Vagina (tissue), 2 donors: ENCODE results near the gene ARMH4. TPM values are rescaled to one million over a fixed set of nuclear protein-coding genes. Genes with fewer than 3 reads are reported as not detected.

Source experiments
- DNase-seq, 2 donors: peaks; one replicate each; pipeline ENCODE4 v3.0.0-alpha.2; 2017; ENCODE audit errors: extremely low spot score in 2 of 2
- H3K27ac ChIP-seq: fragments of 200-600 bp; sonication (generic); one replicate; pipeline ENCODE4 v1.5.1; 2019
- H3K27me3 ChIP-seq: fragments of 200-600 bp; sonication (generic); one replicate; pipeline ENCODE4 v1.5.1; 2019
- H3K36me3 ChIP-seq, 2 donors: fragments of 200-600 bp; sonication (generic); one replicate each; pipeline ENCODE4 v1.5.1; 2017 to 2019
- H3K4me1 ChIP-seq: fragments of 200-600 bp; sonication (generic); one replicate; pipeline ENCODE4 v1.5.1; 2019
- H3K4me3 ChIP-seq, 2 donors: fragments of 200-600 bp; sonication (generic); 1 replicate in 1 of 2; 2 replicates in 1 of 2; pipeline ENCODE4 v1.5.1; 2016 to 2019
- H3K9me3 ChIP-seq: fragments of 200-600 bp; sonication (generic); one replicate; pipeline ENCODE4 v1.5.1; 2019
- POLR2A ChIP-seq, 2 donors: fragments of 450-650 bp; IDR thresholded peaks; one replicate each; pipeline ENCODE4 v1.6.1; 2017; ENCODE audit warnings: antibody characterized with exemption in 2 of 2, mild to moderate bottlenecking in 2 of 2, moderate library complexity in 2 of 2
- POLR2AphosphoS5 ChIP-seq, 2 donors: sonication (generic); formaldehyde crosslinking; IDR thresholded peaks; one replicate each; pipeline ENCODE4 v1.9.0; 2017; ENCODE audit warnings: antibody characterized with exemption in 2 of 2, mild to moderate bottlenecking in 2 of 2, low read depth in 1 of 2; ENCODE audit not compliant: insufficient read depth in 1 of 2
- intact Hi-C: fragments of 100-400 bp; cut with DNase I; formaldehyde crosslinking; loops from one replicate; pipeline ENCODE4 v1.15.1; 2023
- total RNA-seq: library from RNA; depleted of rRNA; stranded (reverse); fragments of >200 nt; gene quantifications from one replicate; pipeline ENCODE4 v1.2.3, GENCODE V29; 2016
- TF ChIP-seq, protein P1 (sequence below), 3 experiments: fragments of 450-650 bp in 2 of 3; fragments of 200-600 bp in 1 of 3; sonication (generic) in 1 of 3; IDR thresholded peaks; one replicate each; pipeline ENCODE4 v1.5.1; 2017 to 2019; ENCODE audit warnings: antibody characterized with exemption in 3 of 3, mild to moderate bottlenecking in 2 of 3, moderate library complexity in 2 of 3

ARMH4 gene
- total RNA-seq, 1 donor from 2014 or later, result 5.2 TPM

DNA sequence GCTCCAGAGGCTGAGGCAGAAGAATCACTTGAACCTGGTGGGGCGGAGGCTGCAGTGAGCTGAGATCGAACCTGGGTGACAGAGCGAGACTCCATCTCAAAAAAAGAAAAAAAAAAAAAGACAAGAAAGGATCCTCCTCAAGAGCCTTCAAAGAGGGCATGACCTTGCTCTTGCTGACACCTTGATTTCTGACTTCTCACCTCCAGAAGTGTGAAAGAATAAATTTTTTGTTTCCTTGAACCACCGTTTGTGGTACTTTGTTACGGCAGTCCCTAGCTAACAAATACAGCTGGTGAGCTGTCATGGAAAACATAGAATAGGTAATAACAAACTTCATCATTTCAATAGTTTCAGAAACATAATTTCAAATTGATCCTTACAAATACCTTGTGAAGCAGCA is 46.1 kb upstream of the ARMH4 start:
- no peak for DNase-seq
- no peak overlapping the region for H3K4me3 ChIP-seq
- H3K27ac ChIP-seq, result no peak overlapping the region
- H3K4me1 ChIP-seq, result peaks cover 23% of the 10 kb centered on the region
- H3K36me3 ChIP-seq, result peaks cover 0 to 2% of the 10 kb centered on the region in 2 donors
- intact Hi-C loops, result no loop called here
- H3K27me3 ChIP-seq, result no peaks in the 10 kb centered on the region
- no peak for TF ChIP-seq POLR2AphosphoS5 (IDR thresholded peaks at IDR 0.05; ENCODE audit: insufficient read depth in 1 of 2, low read depth in 1 of 2)
- TF ChIP-seq, protein P1, sequence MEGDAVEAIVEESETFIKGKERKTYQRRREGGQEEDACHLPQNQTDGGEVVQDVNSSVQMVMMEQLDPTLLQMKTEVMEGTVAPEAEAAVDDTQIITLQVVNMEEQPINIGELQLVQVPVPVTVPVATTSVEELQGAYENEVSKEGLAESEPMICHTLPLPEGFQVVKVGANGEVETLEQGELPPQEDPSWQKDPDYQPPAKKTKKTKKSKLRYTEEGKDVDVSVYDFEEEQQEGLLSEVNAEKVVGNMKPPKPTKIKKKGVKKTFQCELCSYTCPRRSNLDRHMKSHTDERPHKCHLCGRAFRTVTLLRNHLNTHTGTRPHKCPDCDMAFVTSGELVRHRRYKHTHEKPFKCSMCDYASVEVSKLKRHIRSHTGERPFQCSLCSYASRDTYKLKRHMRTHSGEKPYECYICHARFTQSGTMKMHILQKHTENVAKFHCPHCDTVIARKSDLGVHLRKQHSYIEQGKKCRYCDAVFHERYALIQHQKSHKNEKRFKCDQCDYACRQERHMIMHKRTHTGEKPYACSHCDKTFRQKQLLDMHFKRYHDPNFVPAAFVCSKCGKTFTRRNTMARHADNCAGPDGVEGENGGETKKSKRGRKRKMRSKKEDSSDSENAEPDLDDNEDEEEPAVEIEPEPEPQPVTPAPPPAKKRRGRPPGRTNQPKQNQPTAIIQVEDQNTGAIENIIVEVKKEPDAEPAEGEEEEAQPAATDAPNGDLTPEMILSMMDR (IDR thresholded peaks at IDR 0.05), result no peak
- no peak for TF ChIP-seq POLR2A (IDR thresholded peaks at IDR 0.05)
- no peaks in the 10 kb centered on the region for H3K9me3 ChIP-seq

GRCh38 chr14:58196198-58196597 is 44.2 kb upstream of the ARMH4 start:
- peaks cover 12% of the 10 kb centered on the region for H3K4me1 ChIP-seq
- no peak overlapping the region for H3K4me3 ChIP-seq
- no peaks in the 10 kb centered on the region for H3K27me3 ChIP-seq
- no peaks in the 10 kb centered on the region for H3K36me3 ChIP-seq
- intact Hi-C loops, result no loop called here
- no peaks in the 10 kb centered on the region for H3K9me3 ChIP-seq
- H3K27ac ChIP-seq, result no peak overlapping the region
- no peak for DNase-seq
- TF ChIP-seq POLR2AphosphoS5 (IDR thresholded peaks at IDR 0.05; ENCODE audit: insufficient read depth in 1 of 2, low read depth in 1 of 2) (no peak), POLR2A (IDR thresholded peaks at IDR 0.05) (no peak)
- TF ChIP-seq, protein P1 (IDR thresholded peaks at IDR 0.05), result no peak

DNA sequence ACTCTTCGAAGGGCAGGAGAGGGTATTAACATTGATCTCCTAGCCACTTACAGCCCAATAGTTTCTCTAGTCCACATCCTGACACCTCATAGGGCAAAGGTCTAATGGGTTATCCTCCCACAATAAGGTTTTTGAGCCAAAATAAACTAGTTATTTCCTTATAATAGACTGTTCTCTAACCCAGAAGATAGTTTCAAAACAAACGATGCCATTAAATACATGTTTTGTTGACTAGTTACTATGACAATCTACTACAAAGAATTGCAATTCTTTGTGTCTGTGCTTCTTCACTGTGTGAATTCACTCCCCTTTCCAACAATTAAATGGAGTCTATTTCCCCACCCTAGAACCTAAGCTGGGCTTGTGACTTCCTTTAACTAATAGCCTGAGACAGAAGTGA is 41.5 kb upstream of the ARMH4 start:
- H3K9me3 ChIP-seq, result no peaks in the 10 kb centered on the region
- no peak for DNase-seq
- TF ChIP-seq, protein P1 (IDR thresholded peaks at IDR 0.05), result no peak
- TF ChIP-seq POLR2A (IDR thresholded peaks at IDR 0.05) (no peak), POLR2AphosphoS5 (IDR thresholded peaks at IDR 0.05; ENCODE audit: insufficient read depth in 1 of 2, low read depth in 1 of 2) (no peak)
- no peaks in the 10 kb centered on the region for H3K4me1 ChIP-seq
- no peaks in the 10 kb centered on the region for H3K36me3 ChIP-seq
- intact Hi-C loops, result no loop called here
- H3K27me3 ChIP-seq, result no peaks in the 10 kb centered on the region
- H3K4me3 ChIP-seq, result no peak overlapping the region
- H3K27ac ChIP-seq, result no peak overlapping the region

DNA sequence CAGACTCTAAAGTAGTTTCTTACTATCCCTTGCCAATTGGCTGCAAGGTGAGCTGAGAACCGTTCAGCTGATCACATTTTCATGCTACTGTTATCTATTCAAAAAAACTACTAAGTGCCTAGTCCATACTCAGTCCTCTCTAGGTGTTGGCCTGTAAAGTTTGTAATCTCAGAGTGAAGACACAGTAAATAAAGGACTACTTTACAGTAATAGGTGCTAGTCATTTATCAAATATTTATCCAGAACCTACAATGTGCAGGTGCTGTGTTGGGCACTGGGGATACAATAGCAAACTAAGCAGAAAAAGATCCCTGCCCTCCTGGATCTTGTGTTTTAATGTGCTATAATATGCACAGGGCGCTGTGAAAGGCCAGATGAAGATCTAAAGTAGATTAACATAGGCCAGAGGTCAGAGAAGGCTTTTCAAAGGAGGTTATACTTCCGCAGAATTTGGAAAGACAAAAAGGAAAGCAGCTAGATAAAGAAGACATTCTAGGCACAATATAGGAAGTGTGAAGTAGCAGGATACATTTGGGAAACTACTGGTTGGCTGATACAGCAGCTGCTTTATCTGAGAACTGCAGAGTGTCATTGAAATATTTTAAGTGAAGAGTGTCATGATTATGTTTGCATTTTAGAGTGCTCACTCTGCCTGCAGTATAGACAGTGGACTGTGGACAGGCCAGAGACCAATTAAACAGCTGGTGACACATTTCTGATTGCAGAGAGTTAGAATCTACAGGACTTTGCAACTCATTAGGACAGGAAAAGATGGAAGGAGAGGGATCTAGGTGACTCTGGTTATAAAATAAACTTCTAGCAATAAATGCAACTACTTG is 40.0 kb upstream of the ARMH4 start:
- intact Hi-C loops, result no loop called here
- H3K4me3 ChIP-seq, result no peak overlapping the region
- TF ChIP-seq POLR2AphosphoS5 (IDR thresholded peaks at IDR 0.05; ENCODE audit: insufficient read depth in 1 of 2, low read depth in 1 of 2) (no peak), POLR2A (IDR thresholded peaks at IDR 0.05) (no peak)
- TF ChIP-seq, protein P1 (IDR thresholded peaks at IDR 0.05), result no peak
- H3K27ac ChIP-seq, result no peak overlapping the region
- no peak for DNase-seq
- no peaks in the 10 kb centered on the region for H3K27me3 ChIP-seq
- H3K36me3 ChIP-seq, result no peaks in the 10 kb centered on the region
- no peaks in the 10 kb centered on the region for H3K4me1 ChIP-seq
- no peaks in the 10 kb centered on the region for H3K9me3 ChIP-seq

GRCh38 chr14:58189176-58189575 is 37.2 kb upstream of the ARMH4 start:
- TF ChIP-seq, protein P1 (IDR thresholded peaks at IDR 0.05), result no peak
- TF ChIP-seq POLR2AphosphoS5 (IDR thresholded peaks at IDR 0.05; ENCODE audit: insufficient read depth in 1 of 2, low read depth in 1 of 2) (no peak), POLR2A (IDR thresholded peaks at IDR 0.05) (no peak)
- DNase-seq, result no peak
- intact Hi-C loops, result no loop called here
- H3K4me3 ChIP-seq, result no peak overlapping the region
- H3K4me1 ChIP-seq, result no peaks in the 10 kb centered on the region
- H3K9me3 ChIP-seq, result no peaks in the 10 kb centered on the region
- no peaks in the 10 kb centered on the region for H3K36me3 ChIP-seq
- H3K27ac ChIP-seq, result no peak overlapping the region
- no peaks in the 10 kb centered on the region for H3K27me3 ChIP-seq
